HG03064 (cell line): ENCODE data around the gene ADD3.

Source experiments
- ATAC-seq: cut with Tn5 transposase; IDR thresholded peaks from one replicate; pipeline ENCODE4 v1.9.1; 2021; ENCODE audit warnings: low read depth; ENCODE audit not compliant: unreplicated experiment

Gene ADD3

GRCh38 chr10:110058212-110058611 is 50.4 kb downstream of the ADD3 start:
- ATAC-seq: no peak

- ATAC-seq: no peak
These were observed 52.1 kb downstream of the ADD3 start for GRCh38 chr10:110059925-110060324.

- no peak for ATAC-seq
These were observed 53.9 kb downstream of the ADD3 start for GRCh38 chr10:110061687-110062086.

GRCh38 chr10:110065269-110065668 is 57.5 kb downstream of the ADD3 start:
- no peak for ATAC-seq

- peak; percentile 43 for ATAC-seq
These were observed 60.4 kb downstream of the ADD3 start for GRCh38 chr10:110067960-110068770.

GRCh38 chr10:110068780-110069179 is 61.0 kb downstream of the ADD3 start:
- no peak for ATAC-seq

GRCh38 chr10:110069502-110069982 is 61.8 kb downstream of the ADD3 start:
- peak; percentile 48 for ATAC-seq

GRCh38 chr10:110073896-110074295 is 66.1 kb downstream of the ADD3 start:
- ATAC-seq: no peak

GRCh38 chr10:110074298-110074697 is 66.5 kb downstream of the ADD3 start:
- ATAC-seq: no peak

GRCh38 chr10:110074758-110075671 is 67.2 kb downstream of the ADD3 start:
- ATAC-seq: no peak

GRCh38 chr10:110075686-110076085 is 67.9 kb downstream of the ADD3 start:
- no peak for ATAC-seq

- ATAC-seq: peak; percentile 76
These were observed 69.0 kb downstream of the ADD3 start for GRCh38 chr10:110076559-110077318.

GRCh38 chr10:110077436-110078130 is 69.8 kb downstream of the ADD3 start:
- no peak for ATAC-seq

GRCh38 chr10:110078317-110078716 is 70.5 kb downstream of the ADD3 start:
- ATAC-seq: no peak

GRCh38 chr10:110081911-110082310 is 74.1 kb downstream of the ADD3 start:
- no peak for ATAC-seq

- no peak for ATAC-seq
These were observed 76.1 kb downstream of the ADD3 start for GRCh38 chr10:110083884-110084283.

- no peak for ATAC-seq
These were observed 79.9 kb downstream of the ADD3 start for GRCh38 chr10:110087682-110088081.

- no peak for ATAC-seq
These were observed 80.8 kb downstream of the ADD3 start for GRCh38 chr10:110088367-110089104.

- no peak for ATAC-seq
These were observed 84.0 kb downstream of the ADD3 start for GRCh38 chr10:110091830-110092229.
